HG03457 (cell line): ENCODE results near the gene IL17B.

Experiments used
- ATAC-seq: cut with Tn5 transposase; IDR thresholded peaks from one replicate; pipeline ENCODE4 v1.9.1; 2021; ENCODE audit warnings: moderate number of reproducible peaks; ENCODE audit not compliant: unreplicated experiment

Gene IL17B

DNA sequence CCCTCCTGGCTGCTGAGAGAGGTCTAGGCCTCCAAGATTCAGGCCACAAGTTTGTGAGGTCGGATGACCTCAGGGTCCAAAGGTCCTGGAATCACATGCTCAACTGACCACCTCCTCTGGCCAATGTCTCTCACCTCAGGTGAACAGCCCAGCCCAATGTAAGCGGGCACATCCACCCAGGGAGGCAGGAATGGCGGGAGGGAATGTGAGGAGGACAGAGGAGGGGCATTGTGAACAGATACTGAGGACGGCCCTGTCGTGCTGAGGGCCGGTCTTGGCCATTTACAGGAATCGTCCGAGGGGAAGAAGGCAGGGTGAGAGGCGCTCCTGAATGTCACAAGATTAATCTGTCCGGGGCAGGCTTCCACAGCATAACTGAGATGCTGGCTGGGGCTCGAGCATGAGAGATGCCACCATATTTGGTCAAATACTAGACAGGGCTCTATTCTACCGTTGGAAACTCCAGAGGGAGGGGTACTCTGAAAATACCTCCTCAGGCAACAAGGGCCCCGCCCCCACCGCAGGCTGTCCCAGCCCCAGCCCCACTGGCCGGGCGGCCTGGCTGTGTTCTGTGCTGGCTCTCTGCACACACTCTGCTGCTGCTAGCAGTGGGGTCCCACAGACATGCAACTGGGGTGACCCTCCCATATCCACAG, 1.5 kb upstream of the IL17B start:
- no peak for ATAC-seq

GRCh38 chr5:149379818-149380374, 804 bp upstream of the IL17B start:
- no peak for ATAC-seq

- ATAC-seq = no peak
Observed at GRCh38 chr5:149378241-149378820, 761 bp downstream of the IL17B start.

DNA sequence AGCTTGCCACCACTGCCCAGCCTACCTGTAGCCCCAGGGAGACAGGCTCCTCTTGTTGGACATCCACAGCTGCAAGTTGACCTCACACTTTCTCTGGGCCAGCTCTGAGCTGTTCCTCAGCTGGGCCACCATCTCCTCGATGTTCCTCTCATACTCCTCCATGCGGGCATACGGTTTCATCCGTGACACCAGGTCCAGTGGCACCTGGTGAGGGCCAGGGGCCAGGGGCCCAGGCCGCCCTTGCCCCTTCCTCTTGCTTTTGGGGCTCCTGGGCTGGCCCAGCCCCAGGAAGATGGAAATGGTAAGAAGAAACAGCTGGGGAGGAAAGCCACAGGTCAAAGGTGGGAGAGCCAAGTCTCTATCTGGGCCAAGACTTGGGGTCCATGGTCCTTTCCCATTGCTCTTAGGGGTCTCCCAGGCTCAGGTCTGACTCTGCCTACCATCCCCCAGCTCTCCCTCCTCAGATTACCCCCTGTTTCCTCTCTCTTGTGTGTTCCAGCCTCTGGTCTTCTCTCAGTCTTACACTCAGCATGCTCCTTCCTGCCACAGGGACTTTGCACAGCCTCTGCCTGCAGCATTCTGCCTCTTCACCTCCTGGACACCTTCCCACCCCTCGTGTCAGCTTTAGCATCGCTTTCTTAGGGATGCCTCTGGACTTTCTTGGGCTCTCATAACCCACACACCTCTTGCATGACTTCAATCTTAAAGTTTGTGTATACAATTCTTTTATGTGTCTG, 2.2 kb downstream of the IL17B start:
- ATAC-seq = no peak

DNA sequence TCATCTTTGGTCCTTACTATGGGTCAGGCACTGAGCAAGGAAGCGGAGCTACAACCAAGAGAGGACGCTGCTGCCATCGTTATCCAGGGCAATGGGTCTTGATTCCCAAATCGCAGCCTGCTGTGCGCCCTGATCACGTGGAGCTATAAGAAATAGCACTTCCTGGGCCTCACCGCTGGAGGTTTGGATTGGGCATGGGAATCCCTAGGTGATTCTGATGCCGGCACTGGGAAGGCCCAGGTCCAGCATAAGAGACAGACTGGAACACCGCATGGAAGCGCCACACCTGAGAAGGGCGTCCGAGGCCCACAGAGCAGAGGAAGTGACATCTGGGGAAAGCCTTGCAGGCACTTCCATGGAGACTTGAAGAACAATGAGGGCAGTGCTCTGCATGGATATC, 3.0 kb downstream of the IL17B start:
- ATAC-seq = no peak

DNA sequence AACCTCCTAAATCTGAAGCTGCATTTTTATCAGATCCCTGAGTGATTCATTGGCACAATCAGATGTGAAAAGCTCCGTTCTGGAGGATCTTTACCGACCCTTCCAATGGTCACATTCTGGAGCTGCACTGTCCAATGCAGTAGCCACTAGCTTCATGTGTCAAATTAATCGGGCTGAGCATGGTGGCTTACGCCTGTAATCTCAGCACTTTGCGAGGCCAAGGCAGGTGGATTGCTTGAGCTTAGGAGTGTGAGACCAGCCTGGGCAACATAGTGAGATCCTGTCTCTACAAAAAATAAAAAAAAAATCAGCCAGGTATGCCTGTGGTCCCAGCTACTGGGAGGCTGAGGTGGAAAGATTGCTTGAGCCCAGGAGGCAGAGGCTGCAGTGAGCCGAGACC, 3.7 kb downstream of the IL17B start:
- no peak for ATAC-seq

GRCh38 chr5:149374801-149375200, 4.3 kb downstream of the IL17B start:
- ATAC-seq = no peak

GRCh38 chr5:149374303-149374702, 4.8 kb downstream of the IL17B start:
- no peak for ATAC-seq

GRCh38 chr5:149372932-149373331, 6.2 kb downstream of the IL17B start:
- ATAC-seq = no peak

- ATAC-seq = no peak
Observed at GRCh38 chr5:149372076-149372795, 6.9 kb downstream of the IL17B start.

DNA sequence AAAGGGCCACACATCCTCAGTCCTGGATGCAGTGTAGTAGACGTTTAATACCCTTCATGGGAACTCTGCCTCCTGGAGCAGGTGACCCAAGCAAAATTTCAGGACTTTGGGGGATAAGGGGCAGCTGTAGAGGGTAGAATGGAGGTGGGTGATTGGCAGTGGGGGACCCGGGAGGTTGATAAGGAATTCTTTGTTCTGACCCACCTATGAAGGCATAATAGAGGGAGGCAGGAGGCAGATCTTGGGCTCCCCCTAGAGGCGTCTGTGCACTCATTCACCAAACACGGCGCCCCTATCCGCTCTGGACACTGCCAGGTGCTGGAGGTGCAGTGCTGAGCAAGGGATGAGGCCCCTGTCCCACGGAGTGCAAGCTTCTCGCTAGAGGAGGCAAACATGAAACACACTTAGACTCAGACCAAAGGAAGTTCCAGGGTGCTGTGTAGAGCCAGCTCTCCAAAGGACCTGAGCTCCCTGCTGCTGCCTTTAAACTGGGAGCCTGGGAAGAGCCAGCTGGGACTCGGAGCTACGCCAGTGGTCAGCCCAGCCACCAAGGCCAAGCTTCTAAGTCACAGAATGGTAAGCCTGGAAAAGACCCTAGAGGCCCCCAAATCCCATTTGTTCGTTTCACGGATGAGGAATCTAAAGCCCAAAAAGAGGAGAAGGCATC, 7.7 kb downstream of the IL17B start:
- ATAC-seq = peak; percentile 79

- ATAC-seq = no peak
Observed at GRCh38 chr5:149370878-149371277, 8.2 kb downstream of the IL17B start.

DNA sequence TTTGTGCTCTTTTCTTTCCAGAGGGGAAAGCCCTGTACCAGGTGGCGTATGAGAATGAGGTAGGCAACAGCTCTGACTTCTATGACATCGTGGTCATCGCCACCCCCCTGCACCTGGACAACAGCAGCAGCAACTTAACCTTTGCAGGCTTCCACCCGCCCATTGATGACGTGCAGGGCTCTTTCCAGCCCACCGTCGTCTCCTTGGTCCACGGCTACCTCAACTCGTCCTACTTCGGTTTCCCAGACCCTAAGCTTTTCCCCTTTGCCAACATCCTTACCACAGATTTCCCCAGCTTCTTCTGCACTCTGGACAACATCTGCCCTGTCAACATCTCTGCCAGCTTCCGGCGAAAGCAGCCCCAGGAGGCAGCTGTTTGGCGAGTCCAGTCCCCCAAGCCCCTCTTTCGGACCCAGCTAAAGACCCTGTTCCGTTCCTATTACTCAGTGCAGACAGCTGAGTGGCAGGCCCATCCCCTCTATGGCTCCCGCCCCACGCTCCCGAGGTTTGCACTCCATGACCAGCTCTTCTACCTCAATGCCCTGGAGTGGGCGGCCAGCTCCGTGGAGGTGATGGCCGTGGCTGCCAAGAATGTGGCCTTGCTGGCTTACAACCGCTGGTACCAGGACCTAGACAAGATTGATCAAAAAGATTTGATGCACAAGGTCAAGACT, 11.0 kb downstream of the IL17B start:
- ATAC-seq = no peak

DNA sequence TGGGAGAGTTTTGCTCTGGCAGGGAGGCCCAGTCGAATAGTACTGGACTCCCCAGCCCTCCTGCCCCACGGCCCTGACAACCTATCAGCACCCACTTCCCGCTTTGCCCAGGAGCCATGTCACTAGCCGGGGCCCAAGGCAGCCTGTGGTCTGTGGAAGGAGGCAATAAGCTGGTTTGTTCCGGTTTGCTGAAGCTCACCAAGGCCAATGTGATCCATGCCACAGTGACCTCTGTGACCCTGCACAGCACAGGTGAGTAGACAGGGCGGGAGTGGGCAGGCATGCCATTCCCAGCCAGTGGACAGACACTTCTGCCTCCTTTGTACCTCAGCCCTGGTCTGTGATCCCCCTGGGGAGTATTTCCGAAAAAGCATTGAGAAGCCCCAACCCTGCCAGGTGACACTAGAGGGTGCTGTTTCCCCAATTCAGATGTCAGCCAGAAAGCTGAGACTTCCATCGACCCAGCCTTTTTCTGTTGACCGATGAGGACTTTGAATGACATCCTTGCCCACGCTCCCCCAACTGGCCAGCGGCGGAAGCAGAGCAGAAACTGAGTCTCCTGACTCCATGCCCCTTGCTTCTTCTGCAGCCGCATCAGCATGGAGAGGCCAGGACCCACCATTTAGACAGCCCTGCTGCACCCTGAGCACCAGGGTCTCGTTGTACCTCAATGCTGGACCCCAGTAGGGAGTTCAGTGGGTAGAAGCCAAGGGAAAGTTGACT, 11.7 kb downstream of the IL17B start:
- ATAC-seq = peak; percentile 50

DNA sequence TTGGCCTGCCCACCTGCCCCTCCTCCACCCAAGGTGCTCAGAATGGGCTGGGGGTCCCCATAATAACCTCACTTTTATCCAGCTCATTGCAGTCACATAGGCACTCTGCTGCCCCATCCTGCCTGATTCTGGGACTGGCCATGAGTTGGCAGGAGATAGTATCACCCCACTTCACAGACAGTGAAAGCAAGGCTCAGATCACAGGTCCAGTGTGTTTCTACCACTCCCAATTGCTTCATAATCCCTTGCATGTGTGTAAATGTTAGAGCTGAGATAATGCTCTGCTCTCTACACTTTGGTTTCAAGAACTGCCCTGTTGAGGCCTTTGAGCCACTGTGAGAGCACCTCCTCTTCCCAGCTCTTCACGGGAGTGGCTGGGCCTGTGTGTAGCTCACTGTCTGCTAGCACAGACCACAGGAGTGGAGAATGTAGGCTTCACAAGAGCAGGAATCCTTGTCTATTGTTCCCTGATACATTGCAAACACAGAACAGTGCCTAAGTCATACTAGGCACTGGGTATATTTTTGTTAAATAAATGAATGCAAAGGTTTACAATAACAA, 12.8 kb downstream of the IL17B start:
- no peak for ATAC-seq

DNA sequence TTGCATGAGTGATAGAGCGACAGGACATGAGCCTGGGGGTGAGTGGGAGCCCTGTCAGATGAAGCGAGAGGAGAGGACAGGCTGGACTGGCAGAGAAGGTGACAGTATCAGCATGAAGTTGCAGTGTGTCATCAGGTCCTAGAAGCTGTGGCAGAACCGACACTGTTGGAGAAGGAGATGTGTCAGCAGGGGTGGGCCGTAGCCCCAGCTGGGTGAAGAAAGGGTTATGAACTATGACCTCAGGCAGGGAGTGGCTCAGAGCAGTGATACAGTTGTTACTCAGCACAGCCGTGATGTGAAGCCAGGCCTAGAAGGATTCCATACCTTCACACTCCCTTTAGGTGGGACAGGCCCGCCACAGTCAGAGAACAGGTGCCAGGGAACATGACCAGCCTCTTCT, 13.7 kb downstream of the IL17B start:
- no peak for ATAC-seq

GRCh38 chr5:149364719-149365118, 14.4 kb downstream of the IL17B start:
- no peak for ATAC-seq

- ATAC-seq = no peak
Observed at GRCh38 chr5:149363936-149364335, 15.2 kb downstream of the IL17B start.

- ATAC-seq = no peak
Observed at GRCh38 chr5:149363358-149363757, 15.7 kb downstream of the IL17B start.
